ENCODE results near the gene PIK3R6.

The PIK3R6 gene

GRCh38 chr17:8791248-8791909 lies 76.1 kb downstream of the PIK3R6 start:
- DNase-seq, result no peak

GRCh38 chr17:8789743-8790142 lies 77.7 kb downstream of the PIK3R6 start:
- no peak for DNase-seq

- DNase-seq, result no peak
These were observed 78.5 kb downstream of the PIK3R6 start for GRCh38 chr17:8788998-8789397.

- no peak for DNase-seq
These were observed 81.7 kb downstream of the PIK3R6 start for GRCh38 chr17:8785547-8786413.

- no peak for DNase-seq
These were observed 85.3 kb downstream of the PIK3R6 start for GRCh38 chr17:8782176-8782575.

- no peak for DNase-seq
These were observed 85.7 kb downstream of the PIK3R6 start for GRCh38 chr17:8781776-8782175.

- no peak for DNase-seq
These were observed 90.6 kb downstream of the PIK3R6 start for GRCh38 chr17:8776881-8777280.

GRCh38 chr17:8776248-8776647 lies 91.2 kb downstream of the PIK3R6 start:
- DNase-seq, result no peak

- DNase-seq, result no peak
These were observed 100.7 kb downstream of the PIK3R6 start for GRCh38 chr17:8766731-8767130.

- no peak for DNase-seq
These were observed 105.5 kb downstream of the PIK3R6 start for GRCh38 chr17:8762012-8762411.

- no peak for DNase-seq
These were observed 109.3 kb downstream of the PIK3R6 start, which contains the start of gene SPDYE4 for GRCh38 chr17:8758137-8758596. TSS of gene SPDYE4 (minus strand) at chr17:8758546. CDS start at chr17:8758382, 164 bp downstream.

- no peak for DNase-seq
These were observed 110.3 kb downstream of the PIK3R6 start for GRCh38 chr17:8757189-8757588.

GRCh38 chr17:8755590-8756255 lies 111.8 kb downstream of the PIK3R6 start:
- DNase-seq, result no peak

GRCh38 chr17:8754890-8755289 lies 112.6 kb downstream of the PIK3R6 start:
- DNase-seq, result no peak

GRCh38 chr17:8753976-8754440 lies 113.5 kb downstream of the PIK3R6 start:
- no peak for DNase-seq

GRCh38 chr17:8753136-8753975 lies 114.1 kb downstream of the PIK3R6 start:
- no peak for DNase-seq

All from NCI-H187 (cell line).